ENCODE measurements around the gene PTPRN2. TPM values are rescaled to one million over a fixed set of nuclear protein-coding genes. Genes with fewer than 3 reads are reported as not detected.
A peak's percentile ranks its signal among the peaks of the same experiment; 100 is the strongest.
"Not testable (repeated sequence)": the region's sequence is repeated elsewhere in the genome, so short reads cannot be mapped to it uniquely, and the experiment has no call there.

The PTPRN2 gene
- total RNA-seq, 1 donor from 2014 or later, result 0.72 TPM

GRCh38 chr7:157675427-157675927 lies 912.1 kb downstream of the PTPRN2 start:
- no peak for DNase-seq (ENCODE audit: low spot score)

- DNase-seq (ENCODE audit: low spot score), result no peak
Measured at GRCh38 chr7:157674715-157675426, 912.8 kb downstream of the PTPRN2 start.

- DNase-seq (ENCODE audit: low spot score), result no peak
Measured at GRCh38 chr7:157674027-157674714, 913.5 kb downstream of the PTPRN2 start.

- DNase-seq (ENCODE audit: low spot score), result no peak
Measured at GRCh38 chr7:157673573-157673972, 914.0 kb downstream of the PTPRN2 start.

- no peak for DNase-seq (ENCODE audit: low spot score)
Measured at GRCh38 chr7:157671358-157672255, 916.0 kb downstream of the PTPRN2 start.

GRCh38 chr7:157670490-157671357 lies 916.9 kb downstream of the PTPRN2 start:
- DNase-seq (ENCODE audit: low spot score), result peak; percentile 13

- DNase-seq (ENCODE audit: low spot score), result no peak
Measured at GRCh38 chr7:157669768-157670351, 917.8 kb downstream of the PTPRN2 start.

- no peak for DNase-seq (ENCODE audit: low spot score)
Measured at GRCh38 chr7:157668884-157669767, 918.5 kb downstream of the PTPRN2 start.

GRCh38 chr7:157668221-157668883 lies 919.3 kb downstream of the PTPRN2 start:
- peak; percentile 5 for DNase-seq (ENCODE audit: low spot score)

GRCh38 chr7:157667731-157668130 lies 919.9 kb downstream of the PTPRN2 start:
- no peak for DNase-seq (ENCODE audit: low spot score)

- no peak for DNase-seq (ENCODE audit: low spot score)
Measured at GRCh38 chr7:157667261-157667660, 920.4 kb downstream of the PTPRN2 start.

GRCh38 chr7:157666530-157667040 lies 921.0 kb downstream of the PTPRN2 start:
- no peak for DNase-seq (ENCODE audit: low spot score)

- DNase-seq (ENCODE audit: low spot score), result not testable (repeated sequence)
Measured at GRCh38 chr7:157665634-157665988, 922.0 kb downstream of the PTPRN2 start.

GRCh38 chr7:157664871-157665633 lies 922.6 kb downstream of the PTPRN2 start:
- no peak for DNase-seq (ENCODE audit: low spot score)

GRCh38 chr7:157664034-157664433 lies 923.6 kb downstream of the PTPRN2 start:
- DNase-seq (ENCODE audit: low spot score), result no peak

GRCh38 chr7:157662981-157663716 lies 924.5 kb downstream of the PTPRN2 start:
- DNase-seq (ENCODE audit: low spot score), result peak; percentile 11

GRCh38 chr7:157662110-157662791 lies 925.4 kb downstream of the PTPRN2 start:
- no peak for DNase-seq (ENCODE audit: low spot score)

Measured in umbilical cord (tissue), 2 donors.